A673 (cell line): Measurements from ENCODE around the gene CHPT1.

ENCODE experiments used
- EZH2 ChIP-seq: fragments of 200-600 bp; sonication (generic); IDR thresholded peaks from 2 replicates; pipeline ENCODE4 v1.6.1; 2017; ENCODE audit warnings: borderline replicate concordance, low read depth, mild to moderate bottlenecking, mixed read lengths, antibody characterized with exemption, low read length; ENCODE audit not compliant: poor library complexity, severe bottlenecking
- TF ChIP-seq, protein P1 (sequence below): fragments of 300-800, 200-600 bp; sonication (generic); conservative IDR thresholded peaks from 2 replicates; pipeline ENCODE4 v1.5.1; 2017; ENCODE audit warnings: low read depth, mild to moderate bottlenecking, antibody characterized with exemption, low read length, moderate library complexity, mixed read lengths

- TF ChIP-seq, protein P1, sequence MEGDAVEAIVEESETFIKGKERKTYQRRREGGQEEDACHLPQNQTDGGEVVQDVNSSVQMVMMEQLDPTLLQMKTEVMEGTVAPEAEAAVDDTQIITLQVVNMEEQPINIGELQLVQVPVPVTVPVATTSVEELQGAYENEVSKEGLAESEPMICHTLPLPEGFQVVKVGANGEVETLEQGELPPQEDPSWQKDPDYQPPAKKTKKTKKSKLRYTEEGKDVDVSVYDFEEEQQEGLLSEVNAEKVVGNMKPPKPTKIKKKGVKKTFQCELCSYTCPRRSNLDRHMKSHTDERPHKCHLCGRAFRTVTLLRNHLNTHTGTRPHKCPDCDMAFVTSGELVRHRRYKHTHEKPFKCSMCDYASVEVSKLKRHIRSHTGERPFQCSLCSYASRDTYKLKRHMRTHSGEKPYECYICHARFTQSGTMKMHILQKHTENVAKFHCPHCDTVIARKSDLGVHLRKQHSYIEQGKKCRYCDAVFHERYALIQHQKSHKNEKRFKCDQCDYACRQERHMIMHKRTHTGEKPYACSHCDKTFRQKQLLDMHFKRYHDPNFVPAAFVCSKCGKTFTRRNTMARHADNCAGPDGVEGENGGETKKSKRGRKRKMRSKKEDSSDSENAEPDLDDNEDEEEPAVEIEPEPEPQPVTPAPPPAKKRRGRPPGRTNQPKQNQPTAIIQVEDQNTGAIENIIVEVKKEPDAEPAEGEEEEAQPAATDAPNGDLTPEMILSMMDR, result no peak
- TF ChIP-seq EZH2, result no peak
These were observed 43.9 kb upstream of the CHPT1 start for GRCh38 chr12:101653503-101653902.
